ENCODE data around the gene SLC26A11. TPM values are rescaled to one million over a fixed set of nuclear protein-coding genes. Genes with fewer than 3 reads are reported as not detected.
A peak's percentile ranks its signal among the peaks of the same experiment; 100 is the strongest.
"Not testable (repeated sequence)": the region's sequence is repeated elsewhere in the genome, so short reads cannot be mapped to it uniquely, and the experiment has no call there.

SLC26A11 gene
- total RNA-seq, 1 donor from 2014 or later, result 42.4 TPM

GRCh38 chr17:80297996-80298560 is 77.9 kb downstream of the SLC26A11 start:
- H3K9me3 ChIP-seq, result peaks cover 3% of the 10 kb centered on the region
- TF ChIP-seq CTCF (IDR thresholded peaks at IDR 0.05), result no peak
- peak; percentile 37 for DNase-seq
- no peaks in the 10 kb centered on the region for H3K4me1 ChIP-seq
- peaks cover 99% of the 10 kb centered on the region for H3K36me3 ChIP-seq
- intact Hi-C loops (cut with DNase I), result no loop called here
- H3K27me3 ChIP-seq (ENCODE audit: low read depth), result no peaks in the 10 kb centered on the region
- peak in 1 of 2 donors; percentile 25 for ATAC-seq
- no peak overlapping the region for H3K27ac ChIP-seq
- no peak overlapping the region for H3K4me3 ChIP-seq

GRCh38 chr17:80299350-80300100 is 79.3 kb downstream of the SLC26A11 start:
- H3K27ac ChIP-seq; H3K4me1 ChIP-seq; intact Hi-C loops (cut with DNase I); H3K4me3 ChIP-seq; ATAC-seq; H3K27me3 ChIP-seq (ENCODE audit: low read depth); DNase-seq: not testable (repeated sequence)
- H3K9me3 ChIP-seq, result peaks cover 14% of the 10 kb centered on the region
- H3K36me3 ChIP-seq, result peaks cover 99% of the 10 kb centered on the region

GRCh38 chr17:80300756-80301155 is 80.5 kb downstream of the SLC26A11 start:
- H3K9me3 ChIP-seq, result peaks cover 14% of the 10 kb centered on the region
- intact Hi-C loops (cut with DNase I); H3K4me3 ChIP-seq; H3K4me1 ChIP-seq; ATAC-seq; H3K27ac ChIP-seq; H3K27me3 ChIP-seq (ENCODE audit: low read depth): not testable (repeated sequence)
- peaks cover 99% of the 10 kb centered on the region for H3K36me3 ChIP-seq
- DNase-seq, result peak; percentile 13

Other genes starting within 250 kb of the SLC26A11 start
- 24.7 TPM for gene TBC1D16, start 184.6 kb upstream of the SLC26A11 start, total RNA-seq
- 14.1 TPM for gene CCDC40, start 183.8 kb upstream of the SLC26A11 start, total RNA-seq
- gene GAA, start 118.8 kb upstream of the SLC26A11 start, total RNA-seq, result 143 TPM
- 54.1 TPM for gene EIF4A3, start 73.3 kb upstream of the SLC26A11 start, total RNA-seq
- gene CARD14, start 50.4 kb upstream of the SLC26A11 start, total RNA-seq, result 0.50 TPM
- gene SGSH, start 94 bp upstream of the SLC26A11 start, total RNA-seq, result 57.8 TPM
- gene RNF213, start 40.4 kb downstream of the SLC26A11 start, total RNA-seq, result 300 TPM
- gene ENDOV, start 194.7 kb downstream of the SLC26A11 start, total RNA-seq, result 23.4 TPM